ENCODE data around the gene TTI1. TPM values are rescaled to one million over a fixed set of nuclear protein-coding genes. Genes with fewer than 3 reads are reported as not detected.
"Not testable (repeated sequence)": the region's sequence is repeated elsewhere in the genome, so short reads cannot be mapped to it uniquely, and the experiment has no call there.

Gene TTI1
- polyA plus RNA-seq, 3 donors from 2014 or later = 8.8 to 17.7 (median 15.4) TPM

DNA sequence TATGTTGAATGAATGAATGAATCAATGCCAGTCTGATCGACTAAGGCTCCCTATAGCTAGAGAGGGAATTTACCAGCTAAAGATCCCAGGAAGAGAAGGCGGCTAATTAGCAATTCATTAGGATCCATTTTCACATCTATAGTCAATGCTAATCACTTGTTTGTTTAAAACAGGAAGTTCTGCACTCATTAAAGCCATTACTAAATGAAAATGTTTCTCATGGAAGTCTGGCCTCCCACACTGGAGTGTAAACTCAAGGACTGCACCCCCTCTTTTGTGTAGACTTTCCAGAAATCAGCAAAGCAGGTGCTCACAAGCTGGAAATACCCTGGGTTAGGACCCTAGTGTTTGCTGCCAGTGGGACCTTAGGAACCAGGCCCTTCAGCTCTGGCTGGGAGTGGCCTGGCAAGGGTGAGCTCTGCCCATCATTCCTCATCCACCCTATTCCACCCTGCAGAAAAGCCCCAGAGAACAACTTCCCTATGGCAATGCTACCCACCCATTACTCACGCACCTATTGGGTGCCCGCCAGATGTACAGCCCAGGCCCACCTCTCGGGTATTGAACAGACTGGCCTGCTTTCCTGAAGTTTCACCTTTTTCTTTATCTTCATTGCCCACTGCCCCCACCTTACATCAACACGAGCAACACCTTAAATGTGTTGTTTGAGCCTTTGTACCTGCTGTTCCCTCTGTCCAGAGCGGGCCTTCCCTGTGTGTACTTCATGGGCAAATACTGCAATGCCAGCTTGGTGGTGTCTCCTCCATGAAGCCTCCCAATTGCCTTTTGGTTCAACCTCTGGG, 60.8 kb downstream of the TTI1 start:
- Mint-ChIP-seq H3K9me3 (peaks cover 0 to 15% (median 11%) of the 10 kb centered on the region in 6 donors), H3K4me1 (peaks cover under 1 to 5% of the 10 kb centered on the region in 2 donors), H3K27me3 (ENCODE audit: low read depth in 3 of 3) (peaks cover 0 to 5% (median 2%) of the 10 kb centered on the region in 3 donors), H3K27ac (no peak overlapping the region), H3K4me3 (no peak overlapping the region), H3K36me3 (peaks cover 8 to 31% (median 26%) of the 10 kb centered on the region in 3 donors)
- DNase-seq = no peak

GRCh38 chr20:37971561-37972127, 61.6 kb downstream of the TTI1 start:
- no peak for DNase-seq
- Mint-ChIP-seq H3K27me3 (ENCODE audit: low read depth in 3 of 3) (peaks cover 0 to 5% (median 5%) of the 10 kb centered on the region in 3 donors), H3K36me3 (peaks cover 8 to 31% (median 26%) of the 10 kb centered on the region in 3 donors), H3K9me3 (peaks cover 3 to 21% (median 13%) of the 10 kb centered on the region in 6 donors), H3K4me1 (peaks cover 0 to 2% of the 10 kb centered on the region in 2 donors), H3K4me3 (no peak overlapping the region), H3K27ac (peak overlapping the region in 1 of 6 donors; percentile 17)

DNA sequence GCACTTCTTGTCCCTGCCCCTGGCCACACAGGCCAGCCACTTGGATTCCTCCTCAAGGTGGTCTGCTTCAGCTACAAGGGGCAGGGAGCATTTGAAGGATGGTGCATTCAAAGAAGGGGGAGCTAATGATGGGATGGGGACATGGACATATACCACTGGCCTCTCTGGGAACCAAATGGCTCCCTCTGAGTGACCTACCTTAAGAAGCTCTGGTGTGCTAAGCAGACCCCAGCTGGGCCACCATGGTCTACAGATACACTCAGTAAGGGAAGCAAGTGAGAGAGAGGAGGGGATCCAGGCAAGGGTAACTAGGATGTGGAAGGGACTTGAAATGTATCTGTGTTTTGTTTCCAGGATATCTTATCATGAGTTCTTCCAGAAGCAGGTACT, 62.4 kb downstream of the TTI1 start:
- peaks cover 0 to 8% (median 5%) of the 10 kb centered on the region in 3 donors for H3K27me3 Mint-ChIP-seq (ENCODE audit: low read depth in 3 of 3)
- no peak for DNase-seq
- no peak overlapping the region for H3K4me3 Mint-ChIP-seq
- no peaks in the 10 kb centered on the region for H3K4me1 Mint-ChIP-seq
- peaks cover 3 to 28% (median 15%) of the 10 kb centered on the region in 6 donors for H3K9me3 Mint-ChIP-seq
- H3K36me3 Mint-ChIP-seq = peaks cover 8 to 32% (median 21%) of the 10 kb centered on the region in 3 donors
- no peak overlapping the region for H3K27ac Mint-ChIP-seq

GRCh38 chr20:37969949-37970855, 63.1 kb downstream of the TTI1 start:
- Mint-ChIP-seq H3K4me1 (no peaks in the 10 kb centered on the region), H3K9me3 (peaks cover 3 to 28% (median 15%) of the 10 kb centered on the region in 6 donors), H3K27ac (no peak overlapping the region), H3K4me3 (no peak overlapping the region), H3K36me3 (peaks cover 8 to 31% (median 20%) of the 10 kb centered on the region in 3 donors), H3K27me3 (ENCODE audit: low read depth in 3 of 3) (peaks cover 0 to 8% (median 5%) of the 10 kb centered on the region in 3 donors)
- no peak for DNase-seq

DNA sequence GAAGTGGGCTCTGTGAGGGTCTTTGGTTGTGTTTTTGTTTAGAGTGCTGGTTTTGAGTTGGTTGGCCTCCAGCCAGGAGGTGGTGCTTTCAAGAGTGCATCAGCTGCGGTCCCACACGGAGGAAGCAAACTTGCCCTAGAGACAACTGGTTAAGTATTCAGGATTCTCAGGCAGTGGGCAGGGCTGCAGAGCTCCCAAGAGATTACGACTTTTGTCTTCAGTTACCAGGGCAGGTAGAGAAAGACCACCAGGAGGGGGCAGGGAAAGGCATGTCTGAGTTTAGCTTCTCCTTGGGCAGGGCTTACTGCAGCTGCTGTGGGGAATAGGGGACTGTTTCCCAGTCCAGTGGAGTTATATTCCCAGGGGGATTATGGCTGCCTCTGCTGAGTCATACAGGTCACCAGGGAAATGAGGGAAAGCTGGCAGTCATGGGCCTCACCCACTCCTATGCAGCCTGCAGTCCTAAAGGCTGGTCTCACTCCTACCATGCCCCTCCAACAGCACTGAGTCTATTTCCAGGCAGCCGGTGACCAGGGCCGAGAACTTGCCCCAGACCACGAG, 64.3 kb downstream of the TTI1 start:
- H3K4me3 Mint-ChIP-seq = no peak overlapping the region
- peaks cover 8 to 31% (median 20%) of the 10 kb centered on the region in 3 donors for H3K36me3 Mint-ChIP-seq
- H3K9me3 Mint-ChIP-seq = peaks cover 3 to 28% (median 18%) of the 10 kb centered on the region in 6 donors
- H3K4me1 Mint-ChIP-seq = no peaks in the 10 kb centered on the region
- peaks cover 0 to 9% (median 5%) of the 10 kb centered on the region in 3 donors for H3K27me3 Mint-ChIP-seq (ENCODE audit: low read depth in 3 of 3)
- H3K27ac Mint-ChIP-seq = no peak overlapping the region
- no peak for DNase-seq

GRCh38 chr20:37963483-37963882, 69.8 kb downstream of the TTI1 start:
- H3K4me1 Mint-ChIP-seq; H3K27me3 Mint-ChIP-seq (ENCODE audit: low read depth in 3 of 3); H3K27ac Mint-ChIP-seq; DNase-seq; H3K4me3 Mint-ChIP-seq: not testable (repeated sequence)
- peaks cover 5 to 22% (median 16%) of the 10 kb centered on the region in 6 donors for H3K9me3 Mint-ChIP-seq
- peaks cover 0 to 10% (median 8%) of the 10 kb centered on the region in 3 donors for H3K36me3 Mint-ChIP-seq

- H3K27ac Mint-ChIP-seq = no peak overlapping the region
- peaks cover 0 to 5% (median 3%) of the 10 kb centered on the region in 6 donors for H3K9me3 Mint-ChIP-seq
- H3K4me3 Mint-ChIP-seq = no peak overlapping the region
- H3K36me3 Mint-ChIP-seq = peaks cover 0 to under 1% (median 0%) of the 10 kb centered on the region in 3 donors
- DNase-seq = no peak
- no peaks in the 10 kb centered on the region for H3K4me1 Mint-ChIP-seq
- H3K27me3 Mint-ChIP-seq (ENCODE audit: low read depth in 3 of 3) = peaks cover 0 to 7% (median 1%) of the 10 kb centered on the region in 3 donors
Observed at GRCh38 chr20:37961066-37961465, 72.2 kb downstream of the TTI1 start.

DNA sequence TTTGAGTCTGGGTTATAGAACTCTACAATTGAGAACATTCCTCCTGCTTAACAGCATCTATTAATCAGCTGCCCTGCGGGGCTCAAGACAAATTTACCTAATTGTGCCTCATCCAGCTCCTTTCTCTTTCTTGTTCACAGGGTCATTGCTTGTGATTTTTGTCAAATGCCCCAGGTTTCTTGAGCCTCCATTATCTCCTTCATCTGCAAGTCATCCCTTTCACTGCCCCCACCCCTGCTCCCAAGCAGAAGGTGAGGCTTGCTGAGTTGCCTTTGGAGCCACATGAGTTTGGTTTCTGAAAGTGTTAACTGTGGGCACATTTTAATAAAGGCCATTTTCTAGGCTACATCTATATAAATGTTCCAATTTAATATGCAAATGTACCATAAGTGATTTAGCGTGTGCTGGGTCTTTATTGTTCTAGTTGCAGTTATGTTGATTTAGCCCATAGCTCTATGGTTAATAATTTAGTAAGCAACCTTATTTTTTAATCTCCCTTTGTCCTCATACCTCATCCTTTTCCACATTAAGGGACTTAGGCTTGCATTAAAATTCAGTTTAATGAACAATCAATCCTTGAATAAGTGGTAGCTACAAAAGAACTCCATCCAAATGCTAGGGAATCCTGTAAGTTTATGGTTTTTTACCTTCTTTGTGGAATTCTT, 74.3 kb downstream of the TTI1 start:
- Mint-ChIP-seq H3K27me3 (ENCODE audit: low read depth in 3 of 3) (peaks cover 0 to 7% (median 2%) of the 10 kb centered on the region in 3 donors), H3K9me3 (peaks cover 0 to 3% (median 1%) of the 10 kb centered on the region in 6 donors), H3K36me3 (no peaks in the 10 kb centered on the region), H3K4me1 (no peaks in the 10 kb centered on the region), H3K4me3 (no peak overlapping the region), H3K27ac (no peak overlapping the region)
- no peak for DNase-seq

- DNase-seq = no peak
- Mint-ChIP-seq H3K27ac (no peak overlapping the region), H3K4me3 (no peak overlapping the region), H3K9me3 (peaks cover 0 to 2% (median 0%) of the 10 kb centered on the region in 6 donors), H3K4me1 (no peaks in the 10 kb centered on the region), H3K27me3 (ENCODE audit: low read depth in 3 of 3) (peaks cover 2 to 9% (median 2%) of the 10 kb centered on the region in 3 donors), H3K36me3 (no peaks in the 10 kb centered on the region)
Observed at GRCh38 chr20:37956107-37956585, 77.1 kb downstream of the TTI1 start.

DNA sequence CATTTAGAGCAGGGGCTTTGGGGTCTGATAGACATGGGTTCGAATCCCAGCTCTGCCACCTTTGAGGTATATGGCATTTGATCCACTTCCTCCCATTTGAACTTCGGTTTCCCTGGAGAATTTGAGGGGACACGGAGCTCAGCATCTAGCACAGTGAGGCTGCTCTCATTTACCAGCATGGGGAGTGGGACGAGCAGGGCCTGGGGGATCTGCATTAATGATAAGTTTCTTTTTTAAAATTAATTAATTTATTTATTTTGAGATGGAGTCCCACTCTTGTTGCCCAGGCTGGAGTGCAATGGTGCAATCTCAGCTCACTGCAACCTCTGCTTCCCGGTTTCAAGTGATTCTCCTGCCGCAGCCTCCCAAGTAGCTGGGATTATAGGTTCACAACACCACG, 77.7 kb downstream of the TTI1 start:
- H3K4me3 Mint-ChIP-seq = no peak overlapping the region
- no peaks in the 10 kb centered on the region for H3K36me3 Mint-ChIP-seq

DNA sequence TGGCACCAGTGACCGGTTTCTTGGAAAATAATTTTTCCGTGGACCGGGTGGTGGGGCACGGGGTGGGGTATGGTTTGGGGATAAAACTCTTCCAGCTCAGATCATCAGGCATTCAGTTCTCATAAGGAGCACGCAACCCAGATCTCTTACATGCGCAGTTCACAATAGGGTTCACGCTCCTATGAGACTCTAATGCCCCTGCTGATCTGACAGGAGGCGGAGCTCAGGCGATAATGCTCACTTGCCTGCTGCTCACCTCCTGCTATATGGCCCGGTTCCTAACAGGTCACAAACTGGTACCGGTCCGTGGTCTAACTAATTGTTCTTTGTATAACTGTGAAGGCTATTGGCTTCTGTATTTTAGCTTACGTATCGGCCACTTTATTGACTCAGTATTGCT, 78.6 kb downstream of the TTI1 start:
- Mint-ChIP-seq H3K9me3 (no peaks in the 10 kb centered on the region), H3K27ac (no peak overlapping the region), H3K4me1 (no peaks in the 10 kb centered on the region), H3K36me3 (no peaks in the 10 kb centered on the region), H3K27me3 (ENCODE audit: low read depth in 3 of 3) (peaks cover 2 to 6% (median 2%) of the 10 kb centered on the region in 3 donors), H3K4me3 (no peak overlapping the region)
- DNase-seq = no peak

More for the DNA sequence above, 77.7 kb downstream of the TTI1 start:
- Mint-ChIP-seq H3K9me3 (peaks cover 0 to 2% (median 0%) of the 10 kb centered on the region in 6 donors), H3K27me3 (ENCODE audit: low read depth in 3 of 3) (peaks cover 2 to 9% (median 2%) of the 10 kb centered on the region in 3 donors), H3K4me1 (no peaks in the 10 kb centered on the region), H3K27ac (no peak overlapping the region)
- no peak for DNase-seq

DNA sequence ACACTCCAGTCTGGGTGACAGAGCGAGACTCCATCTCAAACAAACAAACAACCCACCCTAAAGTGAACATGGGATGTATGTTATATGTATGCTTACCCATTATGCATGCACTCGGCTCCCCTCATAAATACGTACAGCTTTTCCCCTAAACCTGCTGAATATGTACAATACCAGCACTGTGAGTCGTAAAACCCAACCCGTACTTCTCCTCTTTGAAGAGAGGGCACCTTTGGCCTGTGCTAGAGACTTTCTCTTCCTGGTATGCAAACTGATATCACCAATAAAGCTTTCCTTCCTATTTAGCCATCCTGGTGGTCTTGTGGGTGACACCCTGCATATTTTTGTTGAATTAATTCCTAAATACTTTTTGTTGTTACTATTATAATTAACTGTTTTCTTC, 79.1 kb downstream of the TTI1 start:
- no peaks in the 10 kb centered on the region for H3K36me3 Mint-ChIP-seq
- DNase-seq = no peak
- H3K27ac Mint-ChIP-seq = no peak overlapping the region
- H3K4me1 Mint-ChIP-seq = no peaks in the 10 kb centered on the region
- peaks cover 2 to 6% (median 2%) of the 10 kb centered on the region in 3 donors for H3K27me3 Mint-ChIP-seq (ENCODE audit: low read depth in 3 of 3)
- H3K9me3 Mint-ChIP-seq = no peaks in the 10 kb centered on the region
- H3K4me3 Mint-ChIP-seq = no peak overlapping the region

DNA sequence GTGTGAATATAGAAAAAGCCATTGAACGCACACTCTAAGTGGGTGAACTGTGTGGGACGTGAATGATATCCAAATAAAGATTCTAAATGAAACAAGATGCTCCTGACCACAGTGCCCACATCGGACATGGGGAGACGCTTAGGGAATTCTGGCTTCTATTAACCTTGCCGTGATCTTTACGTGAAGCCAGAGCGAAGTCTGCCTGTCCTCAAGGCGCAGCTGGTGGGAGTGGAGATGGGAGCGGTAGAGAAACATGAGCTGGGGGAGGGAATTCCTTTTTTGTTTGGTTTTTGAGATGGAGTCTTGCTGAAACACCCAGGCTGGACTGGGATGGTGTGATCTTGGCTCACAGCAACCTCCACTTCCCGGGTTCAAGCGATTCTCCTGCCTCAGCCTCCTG, 84.3 kb downstream of the TTI1 start:
- H3K4me1 Mint-ChIP-seq = no peaks in the 10 kb centered on the region
- H3K27ac Mint-ChIP-seq = no peak overlapping the region
- no peak for DNase-seq
- H3K9me3 Mint-ChIP-seq = peaks cover 0 to 2% (median 0%) of the 10 kb centered on the region in 6 donors
- no peaks in the 10 kb centered on the region for H3K36me3 Mint-ChIP-seq
- H3K4me3 Mint-ChIP-seq = no peak overlapping the region
- H3K27me3 Mint-ChIP-seq (ENCODE audit: low read depth in 3 of 3) = peaks cover 2 to 9% (median 5%) of the 10 kb centered on the region in 3 donors

Measured in immature natural killer cell (primary cell).